ENCODE results near the gene AFF2.
A peak's percentile ranks its signal among the peaks of the same experiment; 100 is the strongest.

The AFF2 gene

GRCh38 chrX:148592595-148592994 lies 92.2 kb downstream of the AFF2 start:
- DNase-seq: no peak

GRCh38 chrX:148593146-148593545 lies 92.7 kb downstream of the AFF2 start:
- DNase-seq: no peak

- DNase-seq: no peak
These were observed 93.6 kb downstream of the AFF2 start for GRCh38 chrX:148593987-148594386.

GRCh38 chrX:148599404-148599803 lies 99.0 kb downstream of the AFF2 start:
- DNase-seq: no peak

GRCh38 chrX:148600131-148600530 lies 99.7 kb downstream of the AFF2 start:
- no peak for DNase-seq

- DNase-seq: no peak
These were observed 100.2 kb downstream of the AFF2 start for GRCh38 chrX:148600581-148600980.

- no peak for DNase-seq
These were observed 100.6 kb downstream of the AFF2 start for GRCh38 chrX:148601034-148601433.

- peak; percentile 1 for DNase-seq
These were observed 109.3 kb downstream of the AFF2 start for GRCh38 chrX:148609515-148610327.

- no peak for DNase-seq
These were observed 109.9 kb downstream of the AFF2 start for GRCh38 chrX:148610328-148610698.

GRCh38 chrX:148611993-148612392 lies 111.6 kb downstream of the AFF2 start:
- no peak for DNase-seq

GRCh38 chrX:148612431-148612830 lies 112.0 kb downstream of the AFF2 start:
- no peak for DNase-seq

GRCh38 chrX:148613636-148614035 lies 113.2 kb downstream of the AFF2 start:
- no peak for DNase-seq

GRCh38 chrX:148615491-148615890 lies 115.1 kb downstream of the AFF2 start:
- DNase-seq: no peak

- no peak for DNase-seq
These were observed 118.3 kb downstream of the AFF2 start for GRCh38 chrX:148618470-148619445.

- no peak for DNase-seq
These were observed 119.6 kb downstream of the AFF2 start for GRCh38 chrX:148620023-148620422.

- no peak for DNase-seq
These were observed 124.6 kb downstream of the AFF2 start for GRCh38 chrX:148624951-148625474.

- no peak for DNase-seq
These were observed 128.2 kb downstream of the AFF2 start for GRCh38 chrX:148628621-148629020.

GRCh38 chrX:148629434-148629833 lies 129.0 kb downstream of the AFF2 start:
- DNase-seq: no peak

GRCh38 chrX:148632444-148632843 lies 132.0 kb downstream of the AFF2 start:
- no peak for DNase-seq

- DNase-seq: no peak
These were observed 132.9 kb downstream of the AFF2 start for GRCh38 chrX:148633218-148633908.

GRCh38 chrX:148634591-148634990 lies 134.2 kb downstream of the AFF2 start:
- DNase-seq: no peak

- DNase-seq: no peak
These were observed 143.0 kb downstream of the AFF2 start for GRCh38 chrX:148643460-148643859.

GRCh38 chrX:148647651-148648050 lies 147.2 kb downstream of the AFF2 start:
- DNase-seq: no peak

Measured in NCI-H187 treated with DMSO at 0.1 percent for 48 hours (cell line).